HepG2 (cell line): ENCODE results near the gene CCDC106. TPM values are rescaled to one million over a fixed set of nuclear protein-coding genes. Genes with fewer than 3 reads are reported as not detected.

ENCODE experiments used
- CREM ChIP-seq, 2 experiments: sonication (generic) in 1 of 2; formaldehyde crosslinking in 1 of 2; IDR thresholded peaks; 2 replicates each; pipeline versions ENCODE4 v1.4.0 to v1.6.1; 2016 to 2020; ENCODE audit warnings: antibody characterized with exemption in 1 of 2, mild to moderate bottlenecking in 1 of 2, missing genetic modification reagents in 1 of 2
- FOSL2 ChIP-seq: sonication (generic); formaldehyde crosslinking; IDR thresholded peaks from 2 replicates; pipeline ENCODE4 v1.4.0; 2020; ENCODE audit warnings: missing genetic modification reagents
- HNRNPH1 ChIP-seq: fragments of 200-400 bp; formaldehyde crosslinking; optimal IDR thresholded peaks from 2 replicates; pipeline ENCODE3; 2017; ENCODE audit warnings: mild to moderate bottlenecking, low read depth, low read length
- IRF2 ChIP-seq: IDR thresholded peaks from 2 replicates; pipeline ENCODE4 v1.6.1; 2018; ENCODE audit warnings: missing genetic modification reagents, missing compliant biosample characterization
- KDM2A ChIP-seq: sonication (generic); formaldehyde crosslinking; IDR thresholded peaks from 2 replicates; pipeline ENCODE4 v1.4.0; 2020; ENCODE audit warnings: low read depth, missing genetic modification reagents, borderline replicate concordance
- KDM5B ChIP-seq: sonication (generic); formaldehyde crosslinking; IDR thresholded peaks from 2 replicates; pipeline ENCODE4 v1.4.0; 2020; ENCODE audit warnings: missing genetic modification reagents, mild to moderate bottlenecking, borderline replicate concordance
- SOX13 ChIP-seq, 3 experiments: fragments of 450-650 bp in 1 of 3; sonication (generic) in 1 of 3; formaldehyde crosslinking in 1 of 3; IDR thresholded peaks in 2 of 3; conservative IDR thresholded peaks in 1 of 3; 2 replicates each; pipeline versions ENCODE4 v1.5.0 to v1.6.1; 2016 to 2020; ENCODE audit warnings: antibody characterized with exemption in 1 of 3, mild to moderate bottlenecking in 1 of 3, missing compliant biosample characterization in 1 of 3, missing genetic modification reagents in 1 of 3, moderate library complexity in 1 of 3
- SP1 ChIP-seq, 2 experiments: fragments of 450-650 bp in 1 of 2; sonication (generic) in 1 of 2; formaldehyde crosslinking in 1 of 2; IDR thresholded peaks; 2 replicates each; pipeline versions ENCODE4 v1.4.0 to v1.6.1; 2016 to 2020; ENCODE audit warnings: missing genetic modification reagents in 1 of 2
- TSC22D2 ChIP-seq: sonication (generic); formaldehyde crosslinking; IDR thresholded peaks from 2 replicates; pipeline ENCODE4 v1.5.1; 2020; ENCODE audit warnings: missing genetic modification reagents, mild to moderate bottlenecking, borderline replicate concordance
- WIZ ChIP-seq: sonication (generic); formaldehyde crosslinking; IDR thresholded peaks from 2 replicates; pipeline ENCODE4 v1.5.1; 2020; ENCODE audit warnings: mild to moderate bottlenecking, missing genetic modification reagents
- ZFP36 ChIP-seq: fragments of 150-350 bp; IDR thresholded peaks from 2 replicates; pipeline ENCODE4 v1.6.1; 2018; ENCODE audit warnings: borderline replicate concordance, low read length, low read depth; ENCODE audit not compliant: partially characterized antibody
- ZNF225 ChIP-seq: sonication (generic); formaldehyde crosslinking; IDR thresholded peaks from 2 replicates; pipeline ENCODE4 v1.4.0; 2020; ENCODE audit warnings: mild to moderate bottlenecking, missing genetic modification reagents
- ZNF460 ChIP-seq: sonication (generic); formaldehyde crosslinking; IDR thresholded peaks from 2 replicates; pipeline ENCODE4 v1.5.1; 2020; ENCODE audit warnings: missing genetic modification reagents, mild to moderate bottlenecking, borderline replicate concordance
- polyA plus RNA-seq, 8 experiments: library from polyadenylated mRNA; depleted of rRNA in 3 of 8; stranded (reverse) in 7 of 8; unstranded in 1 of 8; fragments of >200 nt; fragmentation: Illumina TruSeq in 4 of 8; extraction: Trizol in 4 of 8; gene quantifications; 2 replicates each; pipeline versions ENCODE4 v1.2.1 to v1.2.3, GENCODE V29; 2011 to 2016; ENCODE audit warnings: low read depth in 4 of 8, missing spikeins in 1 of 8, mixed read lengths in 1 of 8; ENCODE audit not compliant: insufficient read depth in 1 of 8
- total RNA-seq, 5 experiments: library from RNA; depleted of rRNA; stranded (reverse); fragments of >200 nt; fragmentation: Illumina TruSeq; extraction: Trizol; gene quantifications; 2 replicates each; pipeline ENCODE4 v1.2.3, GENCODE V29; 2016; ENCODE audit warnings: low read depth in 1 of 5
- TF ChIP-seq, protein P1 (sequence below): sonication (generic); formaldehyde crosslinking; IDR thresholded peaks from 2 replicates; pipeline ENCODE4 v1.4.0; 2020; ENCODE audit warnings: missing genetic modification reagents, borderline replicate concordance
- TF ChIP-seq, protein P2 (sequence below): sonication (generic); formaldehyde crosslinking; IDR thresholded peaks from 2 replicates; pipeline ENCODE4 v1.5.0; 2020; ENCODE audit warnings: mild to moderate bottlenecking, missing genetic modification reagents
- TF ChIP-seq, protein P3 (sequence below): sonication (generic); formaldehyde crosslinking; IDR thresholded peaks from 2 replicates; pipeline ENCODE4 v1.5.0; 2020; ENCODE audit warnings: mild to moderate bottlenecking, missing genetic modification reagents, borderline replicate concordance

CCDC106 gene
- total and polyA plus RNA-seq, 2 of the 13 experiments (the other 11 are each of a cell fraction or from before 2014, with no cell fraction given): 4.7 to 8.8 TPM

DNA sequence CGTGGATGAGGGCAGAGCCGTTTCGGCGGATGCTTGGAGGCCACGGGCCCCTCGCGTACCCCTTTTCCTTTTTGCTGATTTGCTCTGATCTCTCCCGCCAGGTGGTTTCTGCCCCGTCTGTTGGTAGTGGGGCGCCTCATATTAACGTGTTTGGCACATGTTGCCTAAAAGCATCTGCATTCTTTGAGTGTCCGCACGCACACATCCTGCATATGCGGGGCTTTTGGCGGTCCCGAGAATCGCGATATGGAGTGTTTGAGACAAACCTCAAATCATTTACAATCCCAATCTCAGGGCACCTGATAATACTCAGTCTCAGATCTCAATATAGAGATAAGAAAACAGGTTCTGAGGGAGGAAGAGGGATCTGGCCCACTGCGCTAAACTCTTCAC is 7.6 kb downstream of the CCDC106 start (continued):
- peak; percentile 26; the same call in 1 of the 2 replicates for TF ChIP-seq CREM (IDR thresholded peaks at IDR 0.05)
- TF ChIP-seq CREM (CRISPR knock-in tag; IDR thresholded peaks at IDR 0.05): no peak
- TF ChIP-seq, protein P1, sequence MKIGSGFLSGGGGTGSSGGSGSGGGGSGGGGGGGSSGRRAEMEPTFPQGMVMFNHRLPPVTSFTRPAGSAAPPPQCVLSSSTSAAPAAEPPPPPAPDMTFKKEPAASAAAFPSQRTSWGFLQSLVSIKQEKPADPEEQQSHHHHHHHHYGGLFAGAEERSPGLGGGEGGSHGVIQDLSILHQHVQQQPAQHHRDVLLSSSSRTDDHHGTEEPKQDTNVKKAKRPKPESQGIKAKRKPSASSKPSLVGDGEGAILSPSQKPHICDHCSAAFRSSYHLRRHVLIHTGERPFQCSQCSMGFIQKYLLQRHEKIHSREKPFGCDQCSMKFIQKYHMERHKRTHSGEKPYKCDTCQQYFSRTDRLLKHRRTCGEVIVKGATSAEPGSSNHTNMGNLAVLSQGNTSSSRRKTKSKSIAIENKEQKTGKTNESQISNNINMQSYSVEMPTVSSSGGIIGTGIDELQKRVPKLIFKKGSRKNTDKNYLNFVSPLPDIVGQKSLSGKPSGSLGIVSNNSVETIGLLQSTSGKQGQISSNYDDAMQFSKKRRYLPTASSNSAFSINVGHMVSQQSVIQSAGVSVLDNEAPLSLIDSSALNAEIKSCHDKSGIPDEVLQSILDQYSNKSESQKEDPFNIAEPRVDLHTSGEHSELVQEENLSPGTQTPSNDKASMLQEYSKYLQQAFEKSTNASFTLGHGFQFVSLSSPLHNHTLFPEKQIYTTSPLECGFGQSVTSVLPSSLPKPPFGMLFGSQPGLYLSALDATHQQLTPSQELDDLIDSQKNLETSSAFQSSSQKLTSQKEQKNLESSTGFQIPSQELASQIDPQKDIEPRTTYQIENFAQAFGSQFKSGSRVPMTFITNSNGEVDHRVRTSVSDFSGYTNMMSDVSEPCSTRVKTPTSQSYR (CRISPR knock-in tag): no peak
- no peak for TF ChIP-seq ZNF460 (CRISPR knock-in tag)
- no peak for TF ChIP-seq TSC22D2
- no peak for TF ChIP-seq SP1 (IDR thresholded peaks at IDR 0.05)
- no peak for TF ChIP-seq SP1 (CRISPR knock-in tag; IDR thresholded peaks at IDR 0.05)
- no peak for TF ChIP-seq ZFP36
- TF ChIP-seq IRF2 (CRISPR knock-in tag): no peak
- no peak for TF ChIP-seq HNRNPH1
- no peak for TF ChIP-seq SOX13 (IDR thresholded peaks at IDR 0.05)
- TF ChIP-seq SOX13 (CRISPR knock-in tag; conservative IDR thresholded peaks at IDR 0.05 in 1 of 2, IDR thresholded peaks at IDR 0.05 in 1 of 2): no peak
- TF ChIP-seq ZNF225 (CRISPR knock-in tag): no peak
- TF ChIP-seq, protein P2, sequence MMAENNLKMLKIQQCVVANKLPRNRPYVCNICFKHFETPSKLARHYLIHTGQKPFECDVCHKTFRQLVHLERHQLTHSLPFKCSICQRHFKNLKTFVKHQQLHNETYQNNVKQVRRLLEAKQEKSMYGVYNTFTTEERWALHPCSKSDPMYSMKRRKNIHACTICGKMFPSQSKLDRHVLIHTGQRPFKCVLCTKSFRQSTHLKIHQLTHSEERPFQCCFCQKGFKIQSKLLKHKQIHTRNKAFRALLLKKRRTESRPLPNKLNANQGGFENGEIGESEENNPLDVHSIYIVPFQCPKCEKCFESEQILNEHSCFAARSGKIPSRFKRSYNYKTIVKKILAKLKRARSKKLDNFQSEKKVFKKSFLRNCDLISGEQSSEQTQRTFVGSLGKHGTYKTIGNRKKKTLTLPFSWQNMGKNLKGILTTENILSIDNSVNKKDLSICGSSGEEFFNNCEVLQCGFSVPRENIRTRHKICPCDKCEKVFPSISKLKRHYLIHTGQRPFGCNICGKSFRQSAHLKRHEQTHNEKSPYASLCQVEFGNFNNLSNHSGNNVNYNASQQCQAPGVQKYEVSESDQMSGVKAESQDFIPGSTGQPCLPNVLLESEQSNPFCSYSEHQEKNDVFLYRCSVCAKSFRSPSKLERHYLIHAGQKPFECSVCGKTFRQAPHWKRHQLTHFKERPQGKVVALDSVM (CRISPR knock-in tag): peak; percentile 4; the same call in 1 of the 2 replicates
- no peak for TF ChIP-seq FOSL2 (CRISPR knock-in tag)
- TF ChIP-seq, protein P3, sequence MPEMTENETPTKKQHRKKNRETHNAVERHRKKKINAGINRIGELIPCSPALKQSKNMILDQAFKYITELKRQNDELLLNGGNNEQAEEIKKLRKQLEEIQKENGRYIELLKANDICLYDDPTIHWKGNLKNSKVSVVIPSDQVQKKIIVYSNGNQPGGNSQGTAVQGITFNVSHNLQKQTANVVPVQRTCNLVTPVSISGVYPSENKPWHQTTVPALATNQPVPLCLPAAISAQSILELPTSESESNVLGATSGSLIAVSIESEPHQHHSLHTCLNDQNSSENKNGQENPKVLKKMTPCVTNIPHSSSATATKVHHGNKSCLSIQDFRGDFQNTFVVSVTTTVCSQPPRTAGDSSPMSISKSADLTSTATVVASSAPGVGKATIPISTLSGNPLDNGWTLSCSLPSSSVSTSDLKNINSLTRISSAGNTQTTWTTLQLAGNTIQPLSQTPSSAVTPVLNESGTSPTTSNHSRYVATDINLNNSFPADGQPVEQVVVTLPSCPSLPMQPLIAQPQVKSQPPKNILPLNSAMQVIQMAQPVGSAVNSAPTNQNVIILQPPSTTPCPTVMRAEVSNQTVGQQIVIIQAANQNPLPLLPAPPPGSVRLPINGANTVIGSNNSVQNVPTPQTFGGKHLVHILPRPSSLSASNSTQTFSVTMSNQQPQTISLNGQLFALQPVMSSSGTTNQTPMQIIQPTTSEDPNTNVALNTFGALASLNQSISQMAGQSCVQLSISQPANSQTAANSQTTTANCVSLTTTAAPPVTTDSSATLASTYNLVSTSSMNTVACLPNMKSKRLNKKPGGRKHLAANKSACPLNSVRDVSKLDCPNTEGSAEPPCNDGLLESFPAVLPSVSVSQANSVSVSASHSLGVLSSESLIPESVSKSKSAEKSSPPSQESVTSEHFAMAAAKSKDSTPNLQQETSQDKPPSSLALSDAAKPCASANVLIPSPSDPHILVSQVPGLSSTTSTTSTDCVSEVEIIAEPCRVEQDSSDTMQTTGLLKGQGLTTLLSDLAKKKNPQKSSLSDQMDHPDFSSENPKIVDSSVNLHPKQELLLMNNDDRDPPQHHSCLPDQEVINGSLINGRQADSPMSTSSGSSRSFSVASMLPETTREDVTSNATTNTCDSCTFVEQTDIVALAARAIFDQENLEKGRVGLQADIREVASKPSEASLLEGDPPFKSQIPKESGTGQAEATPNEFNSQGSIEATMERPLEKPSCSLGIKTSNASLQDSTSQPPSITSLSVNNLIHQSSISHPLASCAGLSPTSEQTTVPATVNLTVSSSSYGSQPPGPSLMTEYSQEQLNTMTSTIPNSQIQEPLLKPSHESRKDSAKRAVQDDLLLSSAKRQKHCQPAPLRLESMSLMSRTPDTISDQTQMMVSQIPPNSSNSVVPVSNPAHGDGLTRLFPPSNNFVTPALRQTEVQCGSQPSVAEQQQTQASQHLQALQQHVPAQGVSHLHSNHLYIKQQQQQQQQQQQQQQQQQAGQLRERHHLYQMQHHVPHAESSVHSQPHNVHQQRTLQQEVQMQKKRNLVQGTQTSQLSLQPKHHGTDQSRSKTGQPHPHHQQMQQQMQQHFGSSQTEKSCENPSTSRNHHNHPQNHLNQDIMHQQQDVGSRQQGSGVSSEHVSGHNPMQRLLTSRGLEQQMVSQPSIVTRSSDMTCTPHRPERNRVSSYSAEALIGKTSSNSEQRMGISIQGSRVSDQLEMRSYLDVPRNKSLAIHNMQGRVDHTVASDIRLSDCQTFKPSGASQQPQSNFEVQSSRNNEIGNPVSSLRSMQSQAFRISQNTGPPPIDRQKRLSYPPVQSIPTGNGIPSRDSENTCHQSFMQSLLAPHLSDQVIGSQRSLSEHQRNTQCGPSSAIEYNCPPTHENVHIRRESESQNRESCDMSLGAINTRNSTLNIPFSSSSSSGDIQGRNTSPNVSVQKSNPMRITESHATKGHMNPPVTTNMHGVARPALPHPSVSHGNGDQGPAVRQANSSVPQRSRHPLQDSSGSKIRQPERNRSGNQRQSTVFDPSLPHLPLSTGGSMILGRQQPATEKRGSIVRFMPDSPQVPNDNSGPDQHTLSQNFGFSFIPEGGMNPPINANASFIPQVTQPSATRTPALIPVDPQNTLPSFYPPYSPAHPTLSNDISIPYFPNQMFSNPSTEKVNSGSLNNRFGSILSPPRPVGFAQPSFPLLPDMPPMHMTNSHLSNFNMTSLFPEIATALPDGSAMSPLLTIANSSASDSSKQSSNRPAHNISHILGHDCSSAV: no peak
- TF ChIP-seq KDM2A (CRISPR knock-in tag): no peak
- TF ChIP-seq WIZ (CRISPR knock-in tag): no peak
- no peak for TF ChIP-seq KDM5B (CRISPR knock-in tag)
